Esophagus squamous epithelium (tissue), 4 donors: ENCODE data around the gene PCBP2.

Experiments
- CTCF ChIP-seq, 6 experiments: fragments of 450-650 bp in 4 of 6; fragments of 200-600 bp in 2 of 6; sonication (generic) in 2 of 6; IDR thresholded peaks; one replicate each; pipeline ENCODE4 v1.5.1; 2016 to 2019; ENCODE audit warnings: antibody characterized with exemption in 6 of 6, mild to moderate bottlenecking in 4 of 6, moderate library complexity in 4 of 6
- POLR2A ChIP-seq, 4 donors: fragments of 450-650 bp; IDR thresholded peaks; one replicate each; pipeline ENCODE4 v1.6.1; 2017; ENCODE audit warnings: antibody characterized with exemption in 4 of 4, mild to moderate bottlenecking in 4 of 4, moderate library complexity in 3 of 4

- TF ChIP-seq POLR2A (IDR thresholded peaks at IDR 0.05), result no peak
- TF ChIP-seq CTCF (IDR thresholded peaks at IDR 0.05), result no peak
These were observed 35.0 kb downstream of the PCBP2 start for GRCh38 chr12:53486736-53487487.
